ENCODE data around the gene TMEM63A. TPM values are rescaled to one million over a fixed set of nuclear protein-coding genes. Genes with fewer than 3 reads are reported as not detected.
"Not testable (repeated sequence)": the region's sequence is repeated elsewhere in the genome, so short reads cannot be mapped to it uniquely, and the experiment has no call there.

TMEM63A gene
- total RNA-seq, 1 experiment from 2014 or later: 9.4 TPM

GRCh38 chr1:225846331-225847310 lies 35.6 kb downstream of the TMEM63A start:
- H3K27me3 ChIP-seq (replicated peaks): no peaks in the 10 kb centered on the region
- no peak overlapping the region for H3K4me3 ChIP-seq
- H3K27ac ChIP-seq: no peak overlapping the region
- H3K36me3 ChIP-seq: peaks cover 72% of the 10 kb centered on the region
- H3K4me1 ChIP-seq (replicated peaks): no peaks in the 10 kb centered on the region; the same call in 1 of the 2 replicates
- no peaks in the 10 kb centered on the region for H3K9me3 ChIP-seq (replicated peaks)
- DNase-seq (ENCODE audit: low read depth in 1 of 2, low spot score in 2 of 2): no peak

- no peak overlapping the region for H3K4me3 ChIP-seq
- peaks cover 72% of the 10 kb centered on the region for H3K36me3 ChIP-seq
- no peak overlapping the region for H3K27ac ChIP-seq
- no peaks in the 10 kb centered on the region; the same call in 1 of the 2 replicates for H3K4me1 ChIP-seq (replicated peaks)
- no peaks in the 10 kb centered on the region for H3K27me3 ChIP-seq (replicated peaks)
- DNase-seq (ENCODE audit: low read depth in 1 of 2, low spot score in 2 of 2): peak; percentile 61 to 82
- no peaks in the 10 kb centered on the region for H3K9me3 ChIP-seq (replicated peaks)
These were observed 36.5 kb downstream of the TMEM63A start for GRCh38 chr1:225845571-225846259.

- Histone ChIP-seq H3K4me3 (no peak overlapping the region), H3K27me3 (replicated peaks) (no peaks in the 10 kb centered on the region), H3K4me1 (replicated peaks) (no peaks in the 10 kb centered on the region; the same call in 1 of the 2 replicates), H3K27ac (no peak overlapping the region), H3K36me3 (peaks cover 68% of the 10 kb centered on the region), H3K9me3 (replicated peaks) (no peaks in the 10 kb centered on the region)
- DNase-seq (ENCODE audit: low read depth in 1 of 2, low spot score in 2 of 2): no peak
These were observed 37.1 kb downstream of the TMEM63A start for GRCh38 chr1:225845097-225845496.

- Histone ChIP-seq H3K4me1 (replicated peaks) (no peaks in the 10 kb centered on the region; the same call in 1 of the 2 replicates), H3K9me3 (replicated peaks) (no peaks in the 10 kb centered on the region), H3K27me3 (replicated peaks) (no peaks in the 10 kb centered on the region), H3K27ac (no peak overlapping the region), H3K4me3 (no peak overlapping the region), H3K36me3 (peaks cover 64% of the 10 kb centered on the region)
- no peak for DNase-seq (ENCODE audit: low read depth in 1 of 2, low spot score in 2 of 2)
These were observed 37.7 kb downstream of the TMEM63A start for GRCh38 chr1:225844236-225845061.

- Histone ChIP-seq H3K27me3 (replicated peaks) (no peaks in the 10 kb centered on the region), H3K36me3 (peaks cover 68% of the 10 kb centered on the region), H3K4me3 (no peak overlapping the region), H3K27ac (no peak overlapping the region), H3K9me3 (replicated peaks) (no peaks in the 10 kb centered on the region), H3K4me1 (replicated peaks) (no peaks in the 10 kb centered on the region; the same call in 1 of the 2 replicates)
- DNase-seq (ENCODE audit: low read depth in 1 of 2, low spot score in 2 of 2): no peak
These were observed 38.8 kb downstream of the TMEM63A start for GRCh38 chr1:225843426-225843795.

GRCh38 chr1:225842788-225843425 lies 39.3 kb downstream of the TMEM63A start:
- Histone ChIP-seq H3K4me1 (replicated peaks) (no peaks in the 10 kb centered on the region; the same call in 1 of the 2 replicates), H3K4me3 (no peak overlapping the region), H3K27me3 (replicated peaks) (no peaks in the 10 kb centered on the region), H3K9me3 (replicated peaks) (no peaks in the 10 kb centered on the region), H3K36me3 (peaks cover 72% of the 10 kb centered on the region), H3K27ac (no peak overlapping the region)
- DNase-seq (ENCODE audit: low read depth in 1 of 2, low spot score in 2 of 2): no peak

GRCh38 chr1:225842074-225842473 lies 40.1 kb downstream of the TMEM63A start:
- Histone ChIP-seq H3K27me3 (replicated peaks) (no peaks in the 10 kb centered on the region), H3K36me3 (peaks cover 66% of the 10 kb centered on the region), H3K4me3 (no peak overlapping the region), H3K27ac (no peak overlapping the region), H3K4me1 (replicated peaks) (no peaks in the 10 kb centered on the region; the same call in 1 of the 2 replicates), H3K9me3 (replicated peaks) (no peaks in the 10 kb centered on the region)
- DNase-seq (ENCODE audit: low read depth in 1 of 2, low spot score in 2 of 2): no peak

- H3K9me3 ChIP-seq (replicated peaks): no peaks in the 10 kb centered on the region
- no peak overlapping the region for H3K27ac ChIP-seq
- no peaks in the 10 kb centered on the region for H3K27me3 ChIP-seq (replicated peaks)
- H3K4me3 ChIP-seq: no peak overlapping the region
- H3K4me1 ChIP-seq (replicated peaks): no peaks in the 10 kb centered on the region; the same call in 1 of the 2 replicates
- no peak for DNase-seq (ENCODE audit: low read depth in 1 of 2, low spot score in 2 of 2)
- H3K36me3 ChIP-seq: peaks cover 55% of the 10 kb centered on the region
These were observed 41.5 kb downstream of the TMEM63A start for GRCh38 chr1:225840713-225841112.

- Histone ChIP-seq H3K27ac (no peak overlapping the region), H3K4me1 (replicated peaks) (no peaks in the 10 kb centered on the region)
- no peak for DNase-seq (ENCODE audit: low read depth in 1 of 2, low spot score in 2 of 2)
These were observed 42.0 kb downstream of the TMEM63A start for GRCh38 chr1:225840223-225840610.

GRCh38 chr1:225838793-225839192 lies 43.4 kb downstream of the TMEM63A start:
- DNase-seq (ENCODE audit: low read depth in 1 of 2, low spot score in 2 of 2): no peak
- no peaks in the 10 kb centered on the region for H3K27me3 ChIP-seq (replicated peaks)
- no peak overlapping the region for H3K27ac ChIP-seq
- H3K4me3 ChIP-seq: no peak overlapping the region
- no peaks in the 10 kb centered on the region for H3K4me1 ChIP-seq (replicated peaks)
- no peaks in the 10 kb centered on the region for H3K9me3 ChIP-seq (replicated peaks)
- H3K36me3 ChIP-seq: peaks cover 44% of the 10 kb centered on the region

More at GRCh38 chr1:225840223-225840610, 42.0 kb downstream of the TMEM63A start:
- H3K36me3 ChIP-seq: peaks cover 52% of the 10 kb centered on the region
- H3K9me3 ChIP-seq (replicated peaks): no peaks in the 10 kb centered on the region
- no peaks in the 10 kb centered on the region for H3K27me3 ChIP-seq (replicated peaks)
- H3K4me3 ChIP-seq: no peak overlapping the region

- H3K4me3 ChIP-seq; H3K27me3 ChIP-seq (replicated peaks); H3K27ac ChIP-seq; H3K9me3 ChIP-seq (replicated peaks); DNase-seq (ENCODE audit: low read depth in 1 of 2, low spot score in 2 of 2); H3K4me1 ChIP-seq (replicated peaks): not testable (repeated sequence)
- H3K36me3 ChIP-seq: peaks cover 45% of the 10 kb centered on the region
These were observed 45.9 kb downstream of the TMEM63A start for GRCh38 chr1:225836296-225836695.

- H3K36me3 ChIP-seq: peaks cover 49% of the 10 kb centered on the region
- H3K9me3 ChIP-seq (replicated peaks): no peaks in the 10 kb centered on the region
- H3K27ac ChIP-seq: no peak overlapping the region
- no peaks in the 10 kb centered on the region for H3K27me3 ChIP-seq (replicated peaks)
- H3K4me1 ChIP-seq (replicated peaks): no peaks in the 10 kb centered on the region
- no peak overlapping the region for H3K4me3 ChIP-seq
- DNase-seq (ENCODE audit: low read depth in 1 of 2, low spot score in 2 of 2): no peak
These were observed 46.3 kb downstream of the TMEM63A start for GRCh38 chr1:225835856-225836255.

Measured in SJSA1 (cell line).